NCI-H1417 (cell line): ENCODE results near the gene NADSYN1.
"Not testable (repeated sequence)": the region's sequence is repeated elsewhere in the genome, so short reads cannot be mapped to it uniquely, and the experiment has no call there.

ENCODE experiments used
- DNase-seq, 3 experiments: peaks; one replicate each; lab custom pipeline; 2025; lab: John Stamatoyannopoulos, UW

Gene NADSYN1

DNA sequence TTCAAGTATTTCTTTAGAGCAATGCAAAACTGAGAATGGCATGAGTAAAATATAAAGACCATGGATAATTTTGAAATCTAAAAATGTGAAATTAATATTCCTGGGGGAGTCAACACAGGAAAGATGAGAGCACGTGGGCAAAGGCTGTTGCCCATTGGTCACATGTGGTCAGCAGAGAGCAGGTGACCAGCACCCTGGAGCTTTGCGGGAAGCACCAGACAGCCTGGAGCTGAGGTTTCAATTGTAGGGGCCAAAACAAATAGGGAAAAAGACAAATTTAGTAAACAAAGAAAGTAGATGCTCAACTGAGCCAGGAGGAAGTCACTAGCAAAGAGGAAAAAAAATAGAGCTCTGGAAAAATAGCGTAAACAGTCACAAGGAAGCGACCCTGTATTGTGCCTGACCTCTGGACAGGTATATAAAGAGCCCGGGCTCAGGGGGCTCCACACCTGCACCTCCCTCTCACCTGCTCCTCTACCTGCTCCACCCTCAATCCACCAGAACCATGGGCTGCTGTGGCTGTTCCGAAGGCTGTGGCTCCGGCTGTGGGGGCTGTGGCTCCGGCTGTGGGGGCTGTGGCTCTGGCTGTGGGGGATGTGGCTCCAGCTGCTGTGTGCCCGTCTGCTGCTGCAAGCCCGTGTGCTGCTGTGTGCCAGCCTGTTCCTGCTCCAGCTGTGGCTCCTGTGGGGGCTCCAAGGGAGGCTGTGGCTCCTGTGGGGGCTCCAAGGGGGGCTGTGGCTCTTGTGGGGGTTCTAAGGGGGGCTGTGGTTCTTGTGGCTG lies 74.0 kb downstream of the NADSYN1 start, which contains the start of gene KRTAP5-7:
KRTAP5-7 (plus strand) TSS at position 472 of the 780 bp plus-strand sequence; CDS start at position 506, 34 bp downstream.
- DNase-seq = not testable (repeated sequence)

DNA sequence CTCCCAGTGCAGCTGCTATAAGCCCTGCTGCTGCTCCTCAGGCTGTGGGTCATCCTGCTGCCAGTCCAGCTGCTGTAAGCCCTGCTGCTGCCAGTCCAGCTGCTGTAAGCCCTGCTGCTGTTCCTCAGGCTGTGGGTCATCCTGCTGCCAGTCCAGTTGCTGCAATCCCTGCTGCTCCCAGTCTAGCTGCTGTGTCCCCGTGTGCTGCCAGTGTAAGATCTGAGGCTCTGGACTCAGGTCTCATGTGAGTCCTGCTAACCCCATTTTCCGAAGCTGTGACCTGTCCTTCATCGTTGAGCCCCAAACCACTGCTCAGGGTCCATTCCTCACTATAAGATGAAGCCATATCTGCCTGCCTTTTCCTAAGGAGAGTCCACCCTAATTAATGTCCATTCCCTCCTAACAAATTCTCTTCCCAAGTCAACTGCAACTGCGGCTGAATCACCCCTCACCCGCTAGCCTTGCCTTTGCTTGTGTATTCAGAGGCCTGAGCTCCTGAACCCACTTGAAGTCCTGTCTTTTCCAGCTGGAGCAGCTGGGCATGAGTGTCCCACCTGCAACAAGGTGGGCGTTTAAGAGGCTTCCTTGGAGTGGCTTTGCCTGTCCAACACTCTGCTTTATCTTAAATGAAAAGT lies 74.7 kb downstream of the NADSYN1 start:
- DNase-seq = no peak

DNA sequence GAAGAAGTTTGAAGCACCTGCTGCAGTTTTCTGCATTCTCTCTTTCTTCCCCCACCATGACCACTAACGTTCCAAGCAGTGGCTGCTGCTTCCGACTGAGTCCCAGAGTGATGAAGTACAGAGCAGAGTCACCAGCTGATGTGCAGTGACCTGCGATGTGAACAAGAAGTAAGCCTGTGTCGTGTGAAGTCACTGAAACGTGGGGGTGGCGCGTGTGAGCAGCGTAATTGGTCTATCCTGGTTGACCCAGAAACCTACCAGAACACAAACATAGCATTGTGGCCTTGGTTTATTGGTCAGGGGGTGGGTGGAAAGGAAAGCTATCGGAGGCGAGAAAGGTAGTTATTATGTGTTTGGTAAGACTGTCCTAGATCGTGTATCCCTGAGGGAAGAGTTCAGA lies 77.6 kb downstream of the NADSYN1 start:
- DNase-seq = no peak

DNA sequence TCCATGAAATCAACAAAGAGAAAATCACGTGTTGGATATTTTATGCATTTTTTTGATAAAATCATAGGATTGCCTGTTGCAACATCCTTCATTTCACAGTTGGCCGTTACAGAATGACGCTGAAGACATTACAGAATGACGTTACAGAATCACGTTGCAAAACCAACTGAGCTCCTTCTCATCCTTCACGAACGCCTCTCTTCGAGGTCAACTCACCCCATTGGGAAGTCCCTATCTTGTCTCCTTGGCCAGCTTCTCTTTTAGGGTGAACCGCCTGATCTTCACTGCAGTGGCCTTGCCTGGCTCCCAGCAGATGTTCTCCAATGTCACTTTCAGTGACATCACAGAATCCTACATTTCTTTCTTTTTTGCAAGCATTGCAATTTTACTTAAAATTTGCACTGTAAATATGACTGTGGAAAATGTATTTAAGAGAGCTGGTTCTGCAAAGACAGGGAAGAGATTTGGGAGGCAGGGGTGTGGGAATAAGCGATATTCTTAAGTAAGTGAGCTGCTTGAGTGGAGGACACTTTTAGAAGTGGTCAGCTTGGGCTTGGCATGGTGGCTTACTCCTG lies 79.1 kb downstream of the NADSYN1 start:
- DNase-seq = no peak

DNA sequence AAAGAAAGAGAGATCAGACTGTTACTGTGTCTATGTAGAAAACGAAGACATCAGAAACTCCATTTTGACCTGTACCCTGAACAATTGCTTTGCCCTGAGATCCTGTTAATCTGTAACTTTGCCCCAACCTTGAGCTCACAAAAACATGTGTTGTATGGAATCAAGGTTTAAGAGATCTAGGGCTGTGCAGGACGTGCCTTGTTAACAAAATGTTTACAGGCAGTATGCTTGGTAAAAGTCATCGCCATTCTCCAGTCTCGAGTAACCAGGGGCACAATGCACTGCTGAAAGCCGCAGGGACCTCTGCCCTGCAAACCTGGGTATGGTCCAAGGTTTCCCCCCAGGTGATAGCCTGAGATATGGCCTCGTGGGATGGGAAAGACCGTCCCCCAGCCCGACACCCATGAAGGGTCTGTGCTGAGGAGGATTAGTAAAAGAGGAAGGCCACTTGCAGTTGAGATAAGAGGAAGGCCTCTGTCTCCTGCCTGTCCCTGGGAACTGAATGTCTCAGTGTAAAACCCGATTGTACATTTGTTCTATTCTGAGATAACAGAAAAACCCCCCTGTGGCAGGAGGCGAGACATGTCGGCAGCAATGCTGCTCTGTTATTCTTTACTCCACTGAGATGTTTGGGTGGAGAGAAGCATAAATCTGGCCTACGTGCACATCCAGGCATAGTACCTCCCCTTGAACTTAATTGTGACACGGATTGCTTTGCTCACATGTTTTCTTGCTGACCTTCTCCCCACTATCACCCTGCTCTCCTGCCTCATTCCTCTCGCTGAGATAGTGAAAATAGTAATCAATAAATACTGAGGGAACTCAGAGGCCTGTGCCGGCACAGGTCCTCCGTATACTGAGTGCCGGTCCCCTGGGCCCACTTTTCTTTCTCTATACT lies 82.0 kb downstream of the NADSYN1 start:
- not testable (repeated sequence) for DNase-seq

DNA sequence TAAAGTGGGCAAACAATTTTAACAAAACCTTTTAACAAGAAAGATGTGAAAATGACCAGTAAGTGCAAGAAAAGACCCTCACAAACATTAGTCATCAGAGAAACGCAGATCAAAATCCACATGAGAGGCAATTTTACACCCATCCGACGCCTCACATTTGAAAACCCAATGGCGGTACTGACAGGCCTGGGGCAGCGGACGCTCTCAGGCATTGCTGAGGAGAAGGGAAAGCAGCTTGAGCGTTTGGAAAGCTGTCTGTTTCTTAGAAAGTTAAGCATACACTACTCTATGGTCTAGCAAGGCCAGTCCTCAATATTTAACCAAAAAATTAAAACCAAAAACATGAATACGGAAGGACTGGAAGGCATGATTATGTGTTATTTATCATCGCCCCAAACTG lies 82.8 kb downstream of the NADSYN1 start:
- DNase-seq = no peak

DNA sequence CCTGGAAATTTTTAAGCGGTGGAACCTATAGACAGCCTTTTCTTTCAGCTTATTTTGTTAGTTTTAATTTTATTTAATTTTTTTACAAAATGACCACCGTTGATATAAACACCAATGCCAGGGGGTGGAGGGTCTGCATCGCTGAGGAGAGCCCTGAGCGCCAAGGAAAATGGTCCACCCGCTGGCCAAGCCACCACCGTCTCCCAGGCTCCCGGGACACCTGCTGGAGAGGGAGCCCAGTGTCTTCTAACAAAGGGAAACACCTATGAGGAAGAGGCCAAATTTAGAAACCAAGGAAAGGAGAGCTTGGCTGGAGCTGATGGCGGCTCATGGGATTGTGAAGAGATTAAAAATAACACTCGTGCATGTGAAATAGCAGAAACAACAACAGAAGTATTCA lies 84.5 kb downstream of the NADSYN1 start:
- no peak for DNase-seq

DNA sequence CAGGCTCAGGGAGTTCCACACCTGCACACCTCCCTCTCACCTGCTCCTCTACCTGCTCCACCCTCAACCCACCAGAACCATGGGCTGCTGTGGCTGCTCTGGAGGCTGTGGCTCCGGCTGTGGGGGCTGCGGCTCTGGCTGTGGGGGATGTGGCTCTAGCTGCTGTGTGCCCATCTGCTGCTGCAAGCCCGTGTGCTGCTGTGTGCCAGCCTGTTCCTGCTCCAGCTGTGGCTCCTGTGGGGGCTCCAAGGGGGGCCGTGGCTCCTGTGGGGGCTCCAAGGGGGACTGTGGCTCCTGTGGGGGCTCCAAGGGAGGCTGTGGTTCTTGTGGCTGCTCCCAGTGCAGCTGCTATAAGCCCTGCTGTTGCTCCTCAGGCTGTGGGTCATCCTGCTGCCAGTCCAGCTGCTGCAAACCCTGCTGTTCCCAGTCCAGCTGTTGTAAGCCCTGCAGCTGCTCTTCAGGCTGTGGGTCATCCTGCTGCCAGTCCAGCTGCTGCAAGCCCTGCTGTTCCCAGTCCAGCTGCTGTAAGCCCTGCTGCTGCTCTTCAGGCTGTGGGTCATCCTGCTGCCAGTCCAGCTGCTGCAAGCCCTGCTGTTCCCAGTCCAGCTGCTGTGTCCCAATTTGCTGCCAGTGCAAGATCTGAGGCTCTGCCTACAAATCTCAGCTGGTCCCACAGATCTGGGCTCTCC lies 85.1 kb downstream of the NADSYN1 start, which contains the start of gene KRTAP5-8:
KRTAP5-8 (plus strand) TSS at position 49 of the 689 bp plus-strand sequence; CDS start at position 80, 31 bp downstream.
- not testable (repeated sequence) for DNase-seq

DNA sequence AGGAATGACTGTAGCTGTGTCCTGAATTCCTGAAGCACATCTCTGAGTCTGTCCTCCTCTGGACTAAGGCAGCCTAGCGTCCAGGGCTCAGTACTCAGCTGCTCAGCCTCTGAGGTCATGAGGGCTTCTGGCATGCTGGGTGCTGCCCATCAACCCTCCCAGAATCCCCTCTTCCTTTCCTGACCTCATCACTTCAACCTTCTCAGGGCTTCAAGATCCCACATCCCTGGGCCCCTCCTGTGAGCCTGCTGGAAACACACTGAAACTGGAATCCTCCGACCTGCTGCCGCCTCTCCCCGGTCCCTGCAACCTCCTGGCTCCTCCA lies 85.6 kb downstream of the NADSYN1 start:
- no peak for DNase-seq

DNA sequence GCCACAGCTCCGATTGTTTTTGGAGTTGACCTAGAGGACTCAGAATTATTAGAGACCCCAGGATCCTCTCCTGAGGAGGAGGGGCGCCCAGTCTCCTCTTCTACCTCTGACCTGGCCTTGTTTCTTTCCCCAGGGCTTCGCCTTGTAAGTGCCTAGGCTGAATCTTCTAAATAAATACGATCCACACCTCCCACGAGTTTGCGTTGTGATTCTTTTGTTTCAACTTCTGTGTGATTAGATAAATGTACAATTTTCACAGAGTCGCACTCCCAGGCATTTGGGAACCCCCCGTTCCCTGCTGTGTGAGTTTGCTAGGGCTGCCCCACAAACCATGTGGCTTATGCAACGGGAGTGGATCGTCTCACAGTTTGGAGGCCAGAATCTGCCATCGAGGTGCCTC lies 86.0 kb downstream of the NADSYN1 start:
- no peak for DNase-seq

DNA sequence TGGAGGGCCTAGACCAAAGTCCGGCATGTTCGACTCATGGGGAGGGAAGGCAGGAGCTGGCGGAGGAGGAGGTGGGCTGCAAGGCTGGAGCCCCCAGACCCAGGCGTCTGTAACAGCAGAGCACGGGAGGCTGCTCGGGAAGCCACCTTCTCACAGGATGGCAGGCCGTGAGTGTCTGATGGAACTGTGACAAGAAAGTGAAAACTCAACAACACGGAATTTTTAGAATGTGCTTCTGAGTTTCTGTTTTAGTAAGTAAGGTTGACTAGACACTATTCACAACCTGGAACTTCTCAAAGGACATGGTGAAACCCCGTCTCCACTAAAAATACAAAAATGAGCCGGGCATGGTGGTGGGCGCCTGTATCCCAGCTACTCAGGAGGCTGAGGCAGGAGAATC lies 87.0 kb downstream of the NADSYN1 start:
- DNase-seq = not testable (repeated sequence)

DNA sequence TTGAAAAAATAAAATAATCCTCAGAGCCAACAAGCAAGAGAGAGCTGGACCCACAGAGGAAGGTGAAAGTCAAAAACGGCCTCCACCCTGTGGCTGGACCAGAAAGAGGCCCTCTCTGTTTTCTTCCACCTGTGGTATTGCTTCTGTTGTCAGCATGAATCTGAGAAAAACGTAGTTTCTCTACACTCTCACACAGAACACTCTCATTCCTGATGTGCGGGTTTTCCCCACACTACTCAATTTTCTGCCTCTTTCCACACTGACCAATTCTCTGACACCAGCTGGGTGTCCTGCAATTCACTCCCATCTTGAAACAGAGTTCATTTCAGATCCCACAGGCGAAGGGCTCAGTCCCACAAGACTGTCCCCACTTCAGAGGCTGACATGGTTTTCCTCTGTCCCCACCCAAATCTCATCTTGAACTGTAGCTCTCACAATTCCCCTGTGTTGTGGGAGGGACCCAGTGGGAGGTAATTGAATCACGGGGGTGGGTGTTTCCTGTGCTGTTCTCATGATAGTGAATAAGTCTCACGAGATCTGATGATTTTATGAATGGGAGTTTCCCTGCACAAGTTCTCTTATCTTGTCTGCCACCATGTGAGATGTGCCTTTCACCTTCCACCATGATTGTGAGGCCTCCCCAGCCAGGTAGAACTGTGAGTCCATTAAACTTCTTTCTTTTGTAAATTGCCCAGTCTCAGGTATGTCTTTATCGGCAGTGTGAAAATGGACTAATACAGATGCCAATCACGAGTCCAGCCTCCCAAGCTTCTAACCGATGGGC lies 87.7 kb downstream of the NADSYN1 start:
- DNase-seq = not testable (repeated sequence)

DNA sequence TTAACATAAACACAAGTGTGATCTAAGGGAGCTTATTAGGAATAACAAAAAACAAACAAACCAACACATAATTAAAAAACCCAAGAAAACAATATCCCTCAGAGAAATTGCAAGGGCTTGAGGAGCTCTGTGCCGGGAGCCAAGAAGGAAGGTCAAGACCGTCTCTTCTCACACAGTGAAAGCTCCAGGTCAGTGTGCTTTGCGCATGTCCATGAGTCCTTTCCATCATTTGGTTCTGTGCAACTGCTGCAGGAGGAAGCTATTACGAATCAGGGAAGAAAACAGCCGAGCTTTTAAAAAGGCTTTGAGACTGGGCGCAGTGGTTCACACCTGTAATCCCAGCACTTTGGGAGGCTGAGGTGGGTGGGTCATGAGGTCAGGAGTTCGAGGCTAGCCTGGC lies 89.4 kb downstream of the NADSYN1 start:
- no peak for DNase-seq

DNA sequence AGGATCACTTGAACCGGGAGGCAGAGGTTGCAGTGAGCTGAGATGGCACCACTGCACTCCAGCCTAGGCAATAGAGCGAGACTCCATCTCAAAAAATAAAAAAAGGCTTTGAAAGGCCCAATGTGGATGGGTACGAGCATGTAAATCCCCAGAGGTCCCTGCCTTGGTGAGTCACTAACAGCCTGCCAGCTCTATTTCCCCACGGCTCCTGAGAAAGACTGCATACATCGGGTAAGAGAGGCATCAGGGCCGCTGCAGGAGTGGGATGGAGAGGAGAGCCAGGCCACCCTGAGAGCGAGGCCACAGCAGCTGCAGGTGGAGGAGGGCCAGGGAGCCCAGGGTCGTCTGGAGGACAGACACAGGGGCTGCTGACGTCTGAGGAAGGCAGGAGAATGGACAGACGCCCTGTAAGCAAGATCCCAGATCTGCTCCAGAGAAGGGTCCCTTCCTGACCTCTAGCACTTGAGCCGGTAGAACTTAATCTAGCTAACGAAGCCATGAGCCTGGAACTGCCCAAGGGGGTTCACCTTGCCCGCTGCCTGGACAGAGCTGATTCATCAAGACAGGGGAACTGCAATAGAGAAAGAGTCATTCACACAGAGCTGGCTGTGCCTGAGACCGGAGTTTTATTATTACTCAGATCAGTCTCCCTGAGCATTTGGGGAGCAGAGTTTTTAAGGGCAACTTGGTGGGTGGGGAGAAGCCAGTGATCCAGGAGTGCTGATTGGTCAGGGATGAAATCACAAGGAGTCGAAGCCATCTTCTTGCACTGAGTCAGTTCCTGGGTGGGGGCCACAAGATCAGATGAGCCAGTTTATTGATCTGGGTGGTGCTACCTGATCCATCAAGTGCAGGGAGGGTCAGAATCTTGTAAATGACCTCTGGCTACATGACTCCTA lies 90.1 kb downstream of the NADSYN1 start:
- DNase-seq = no peak

DNA sequence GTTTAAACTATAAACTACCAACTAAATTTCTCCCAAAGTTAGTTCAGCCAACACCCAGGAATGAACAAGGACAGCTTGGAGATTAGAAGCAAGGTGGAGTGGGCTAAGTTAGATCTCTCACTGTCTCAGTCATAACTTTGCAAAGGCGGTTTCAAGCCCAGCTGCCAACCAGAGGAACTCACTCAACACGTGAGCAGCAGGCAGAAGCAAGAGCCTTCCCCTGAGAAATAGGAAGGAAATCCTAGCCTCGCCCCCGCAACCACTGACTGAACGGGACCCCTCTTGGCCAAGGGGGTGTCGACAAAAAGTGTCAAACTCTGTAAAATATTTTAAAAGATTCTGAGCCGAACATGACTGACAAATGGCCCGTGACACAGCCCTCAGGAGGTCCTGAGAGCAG lies 90.9 kb downstream of the NADSYN1 start:
- DNase-seq = no peak

DNA sequence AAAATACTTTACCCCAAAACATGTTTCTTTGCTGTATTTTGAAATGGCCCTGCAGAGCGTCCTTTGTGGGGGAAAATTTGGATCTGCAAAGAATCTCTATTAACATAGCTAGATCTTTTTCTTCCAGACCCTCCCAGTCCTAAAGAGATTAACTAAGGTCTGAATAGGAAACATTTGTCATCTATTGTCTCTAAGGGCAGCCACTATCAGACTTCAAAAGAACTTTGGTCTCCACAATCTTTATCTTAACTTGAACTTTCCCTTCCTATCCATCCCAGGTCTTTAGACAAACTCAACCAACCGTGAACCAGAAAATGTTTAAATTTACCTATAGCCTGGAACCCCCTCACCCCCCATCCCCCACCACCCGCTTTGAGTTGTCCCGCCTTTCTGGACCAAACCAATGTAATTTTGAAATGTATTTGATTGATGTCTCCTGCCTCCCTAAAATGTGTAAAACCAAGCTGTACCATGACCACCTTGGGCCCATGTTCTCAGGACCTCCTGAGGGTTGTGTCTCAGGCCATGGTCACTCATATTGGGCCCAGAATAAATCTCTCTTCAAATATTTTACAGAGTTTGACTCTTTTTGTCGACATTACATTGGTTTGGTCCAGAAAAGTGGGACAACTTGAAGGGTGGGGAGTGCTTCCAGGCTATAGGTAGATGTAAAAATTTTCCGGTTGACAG lies 91.7 kb downstream of the NADSYN1 start:
- DNase-seq = no peak

DNA sequence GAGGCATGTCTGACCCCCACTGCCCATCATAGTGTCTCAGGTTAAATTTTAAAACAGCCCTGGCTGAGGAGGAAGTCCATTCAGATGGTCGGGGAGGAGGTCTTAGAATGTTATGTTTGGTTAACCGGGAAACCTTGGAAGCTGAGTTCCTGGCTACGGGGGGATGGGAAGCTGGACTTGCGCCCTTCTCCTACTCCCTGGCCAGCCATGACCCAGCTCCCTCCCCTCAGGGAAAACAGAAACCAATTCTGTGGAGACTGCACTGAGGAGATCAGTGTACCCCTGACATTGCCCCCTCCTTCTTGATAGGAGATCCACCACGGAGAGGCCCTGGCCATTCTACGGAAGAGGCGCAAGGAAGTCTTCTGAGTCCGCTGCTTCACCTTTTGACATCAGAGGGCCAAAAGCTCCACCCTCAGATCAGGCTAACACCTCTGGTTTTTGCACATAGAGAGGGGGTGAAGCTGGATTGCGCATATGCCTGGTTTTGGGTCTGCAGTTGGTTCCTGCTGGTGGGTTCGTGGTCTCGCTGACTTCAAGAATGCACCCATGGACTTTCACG lies 92.5 kb downstream of the NADSYN1 start:
- no peak for DNase-seq

DNA sequence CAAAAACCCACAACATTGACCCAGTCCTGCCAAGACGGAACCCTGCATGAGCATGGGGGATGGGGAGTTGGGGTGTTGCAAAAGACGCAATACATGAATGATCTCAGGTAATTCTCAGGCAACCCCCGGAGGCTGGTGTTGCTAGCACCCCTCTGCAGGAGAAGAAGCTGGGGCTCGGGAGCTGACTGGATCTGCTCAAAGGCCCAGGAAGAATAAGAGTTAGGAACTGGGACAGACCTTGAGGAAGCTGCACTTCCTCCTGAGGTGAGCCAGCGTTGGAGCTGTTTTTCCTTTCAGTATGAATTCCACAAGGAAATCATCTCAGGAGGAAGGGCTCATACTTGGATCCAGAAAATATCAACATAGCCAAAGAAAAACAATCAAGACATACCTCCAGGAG lies 95.1 kb downstream of the NADSYN1 start, which contains the start of gene KRTAP5-9:
KRTAP5-9 (plus strand) TSS at position 301 of the 400 bp plus-strand sequence. CDS start 238 bp downstream, outside the sequence.
- DNase-seq = no peak
